Adrenal gland (tissue), 5 donors: ENCODE measurements around the gene GUK1.
A peak's percentile ranks its signal among the peaks of the same experiment; 100 is the strongest.

ENCODE experiments used
- POLR2A ChIP-seq, 2 donors: fragments of 450-650 bp; IDR thresholded peaks; one replicate each; pipeline ENCODE4 v1.6.1; 2017; ENCODE audit warnings: antibody characterized with exemption in 2 of 2, mild to moderate bottlenecking in 2 of 2, moderate library complexity in 1 of 2
- TF ChIP-seq, protein P1 (sequence below), 6 experiments: fragments of 450-650 bp in 4 of 6; fragments of 200-600 bp in 2 of 6; sonication (generic) in 1 of 6; IDR thresholded peaks; 1 replicate in 5 of 6; 2 replicates in 1 of 6; pipeline versions ENCODE4 v1.5.1 to v1.8.0; 2016 to 2021; ENCODE audit warnings: antibody characterized with exemption in 6 of 6, mild to moderate bottlenecking in 2 of 6, moderate library complexity in 1 of 6
- donor health status: DM: no; HTN: no; CAD: no.

GRCh38 chr1:228166170-228166936 lies 26.3 kb downstream of the GUK1 start:
- TF ChIP-seq, protein P1, sequence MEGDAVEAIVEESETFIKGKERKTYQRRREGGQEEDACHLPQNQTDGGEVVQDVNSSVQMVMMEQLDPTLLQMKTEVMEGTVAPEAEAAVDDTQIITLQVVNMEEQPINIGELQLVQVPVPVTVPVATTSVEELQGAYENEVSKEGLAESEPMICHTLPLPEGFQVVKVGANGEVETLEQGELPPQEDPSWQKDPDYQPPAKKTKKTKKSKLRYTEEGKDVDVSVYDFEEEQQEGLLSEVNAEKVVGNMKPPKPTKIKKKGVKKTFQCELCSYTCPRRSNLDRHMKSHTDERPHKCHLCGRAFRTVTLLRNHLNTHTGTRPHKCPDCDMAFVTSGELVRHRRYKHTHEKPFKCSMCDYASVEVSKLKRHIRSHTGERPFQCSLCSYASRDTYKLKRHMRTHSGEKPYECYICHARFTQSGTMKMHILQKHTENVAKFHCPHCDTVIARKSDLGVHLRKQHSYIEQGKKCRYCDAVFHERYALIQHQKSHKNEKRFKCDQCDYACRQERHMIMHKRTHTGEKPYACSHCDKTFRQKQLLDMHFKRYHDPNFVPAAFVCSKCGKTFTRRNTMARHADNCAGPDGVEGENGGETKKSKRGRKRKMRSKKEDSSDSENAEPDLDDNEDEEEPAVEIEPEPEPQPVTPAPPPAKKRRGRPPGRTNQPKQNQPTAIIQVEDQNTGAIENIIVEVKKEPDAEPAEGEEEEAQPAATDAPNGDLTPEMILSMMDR (IDR thresholded peaks at IDR 0.05), result peak in 5 of 6 experiments; percentile 27 to 58 (median 34)
- TF ChIP-seq POLR2A (IDR thresholded peaks at IDR 0.05), result peak in 1 of 2 donors; percentile 0
